Stimulated activated CD8-positive, alpha-beta memory T cell treated with anti-CD3 and anti-CD28 coated beads, Interleukin-12 subunit alpha, Interleukin-12 subunit beta, amount 100 ng/mL, for 4 hours (primary cell): ENCODE data around the gene SRRM5.
"Not testable (repeated sequence)": the region's sequence is repeated elsewhere in the genome, so short reads cannot be mapped to it uniquely, and the experiment has no call there.

Experiments
- DNase-seq: peaks from one replicate; pipeline ENCODE4 v3.0.0-alpha.2; 2020; ENCODE audit warnings: low read depth

SRRM5 gene

GRCh38 chr19:43618921-43619261 lies 7.0 kb downstream of the SRRM5 start:
- DNase-seq: no peak

GRCh38 chr19:43619262-43620060 lies 7.6 kb downstream of the SRRM5 start, which contains the start of gene ZNF428:
Gene ZNF428 (minus strand): TSS chr19:43619629. CDS start chr19:43614304, 5,325 bp downstream.
- peak; percentile 82 for DNase-seq

GRCh38 chr19:43620061-43621001 lies 8.4 kb downstream of the SRRM5 start:
- no peak for DNase-seq

GRCh38 chr19:43622070-43622469 lies 10.2 kb downstream of the SRRM5 start:
- DNase-seq: no peak

- no peak for DNase-seq
Observed at GRCh38 chr19:43622956-43623355, 11.1 kb downstream of the SRRM5 start.

GRCh38 chr19:43623889-43624670 lies 12.2 kb downstream of the SRRM5 start:
- no peak for DNase-seq

GRCh38 chr19:43624933-43625332 lies 13.0 kb downstream of the SRRM5 start:
- peak; percentile 60 for DNase-seq

GRCh38 chr19:43625918-43626579 lies 14.2 kb downstream of the SRRM5 start:
- DNase-seq: no peak

- DNase-seq: no peak
Observed at GRCh38 chr19:43626838-43627237, 14.9 kb downstream of the SRRM5 start.

- no peak for DNase-seq
Observed at GRCh38 chr19:43628646-43629326, 16.9 kb downstream of the SRRM5 start.

- no peak for DNase-seq
Observed at GRCh38 chr19:43631491-43631890, 19.6 kb downstream of the SRRM5 start.

GRCh38 chr19:43633520-43633919 lies 21.6 kb downstream of the SRRM5 start:
- DNase-seq: no peak

- no peak for DNase-seq
Observed at GRCh38 chr19:43634068-43634467, 22.2 kb downstream of the SRRM5 start.

GRCh38 chr19:43634506-43634871 lies 22.6 kb downstream of the SRRM5 start:
- DNase-seq: no peak

GRCh38 chr19:43634872-43635560 lies 23.1 kb downstream of the SRRM5 start:
- DNase-seq: no peak

- DNase-seq: not testable (repeated sequence)
Observed at GRCh38 chr19:43635561-43635940, 23.7 kb downstream of the SRRM5 start.

- DNase-seq: no peak
Observed at GRCh38 chr19:43636121-43636683, 24.3 kb downstream of the SRRM5 start.

GRCh38 chr19:43638214-43638994 lies 26.5 kb downstream of the SRRM5 start:
- no peak for DNase-seq

- no peak for DNase-seq
Observed at GRCh38 chr19:43638995-43639518, 27.2 kb downstream of the SRRM5 start.
